T-helper 2 cell treated with Interferon-gamma antibody and Interleukin-4, amounts not matched to agents 5 μg/mL and 100 μg/mL, for 36 hours (primary cell): Measurements from ENCODE around the gene SLC7A1.

Experiments used
- DNase-seq: peaks from one replicate; pipeline ENCODE4 v3.0.0; 2021; ENCODE audit warnings: low spot score
- H3K27ac Mint-ChIP-seq: one replicate; pipeline ENCODE4 v1.8.0; 2021; ENCODE audit warnings: mild to moderate bottlenecking, mixed read lengths
- H3K27me3 Mint-ChIP-seq: one replicate; pipeline ENCODE4 v1.8.0; 2021; ENCODE audit warnings: low read depth, mixed read lengths
- H3K36me3 Mint-ChIP-seq: one replicate; pipeline ENCODE4 v1.8.0; 2021; ENCODE audit warnings: low read depth, mixed read lengths
- H3K4me1 Mint-ChIP-seq: one replicate; pipeline ENCODE4 v1.8.0; 2021; ENCODE audit warnings: low read depth, mixed read lengths
- H3K4me3 Mint-ChIP-seq: one replicate; pipeline ENCODE4 v1.8.0; 2022; ENCODE audit warnings: mild to moderate bottlenecking, moderate library complexity, mixed read lengths
- H3K9me3 Mint-ChIP-seq: one replicate; pipeline ENCODE4 v1.8.0; 2021; ENCODE audit warnings: mixed read lengths

SLC7A1 gene

DNA sequence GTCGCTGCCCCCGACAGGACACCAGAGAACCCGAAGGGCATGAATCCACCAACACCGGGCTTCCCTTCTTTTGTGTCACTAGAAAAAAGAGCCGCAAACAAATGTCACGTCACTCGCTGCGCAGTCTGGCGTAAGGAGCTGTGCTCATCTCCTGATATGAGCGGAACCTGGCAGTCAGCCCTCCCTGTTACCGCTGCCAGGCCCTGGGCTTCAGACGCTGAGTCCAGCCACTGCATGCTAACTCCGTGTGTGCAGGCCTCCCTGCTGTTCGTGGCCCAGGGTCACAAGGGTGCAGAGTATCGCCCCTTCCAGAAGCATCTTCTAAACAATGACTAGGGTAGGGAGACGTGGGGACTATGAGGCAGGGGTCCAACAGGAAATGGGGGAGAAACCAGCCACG, 71.3 kb downstream of the SLC7A1 start:
- Mint-ChIP-seq H3K27me3 (no peaks in the 10 kb centered on the region), H3K36me3 (peaks cover 44% of the 10 kb centered on the region), H3K4me3 (no peak overlapping the region), H3K27ac (no peak overlapping the region), H3K9me3 (no peaks in the 10 kb centered on the region), H3K4me1 (no peaks in the 10 kb centered on the region)
- DNase-seq: no peak

DNA sequence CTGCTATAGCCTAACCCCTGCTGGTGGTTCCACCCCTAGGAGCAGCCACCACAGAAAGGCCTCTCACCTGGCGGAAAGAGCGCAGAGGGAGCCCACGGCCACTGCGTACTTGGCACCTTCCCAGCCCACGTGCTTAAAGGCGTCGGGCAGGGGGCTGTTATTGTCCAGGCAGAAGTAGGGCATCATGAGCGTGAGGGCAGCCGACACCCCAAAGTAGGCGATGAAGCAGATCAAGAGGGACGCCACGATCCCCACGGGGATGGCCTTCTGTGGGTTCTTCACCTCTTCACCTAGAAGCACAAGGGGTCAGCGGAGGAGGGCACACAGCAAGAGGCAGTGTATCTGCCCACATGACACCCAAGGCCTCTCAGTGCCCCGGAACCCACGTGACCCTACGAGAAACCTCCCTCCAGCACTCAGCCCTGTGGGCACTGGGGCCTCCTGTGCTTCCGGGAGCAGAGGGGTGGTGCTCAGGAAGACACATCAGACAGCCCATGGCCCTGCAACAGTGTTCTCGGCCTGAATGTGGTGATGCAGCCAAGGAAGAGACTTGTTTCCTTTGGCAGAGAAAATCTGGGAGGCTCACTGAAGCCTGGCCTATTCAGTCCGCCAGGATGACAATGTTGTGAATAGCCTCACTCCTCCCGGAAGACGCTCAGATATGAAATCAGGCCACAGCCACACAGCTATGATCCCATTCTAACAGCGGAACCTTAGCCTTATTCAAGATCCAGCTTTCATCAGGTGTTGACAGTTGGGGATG, 72.1 kb downstream of the SLC7A1 start:
- Mint-ChIP-seq H3K4me3 (no peak overlapping the region), H3K36me3 (peaks cover 42% of the 10 kb centered on the region), H3K27me3 (no peaks in the 10 kb centered on the region), H3K27ac (no peak overlapping the region), H3K4me1 (no peaks in the 10 kb centered on the region), H3K9me3 (no peaks in the 10 kb centered on the region)
- DNase-seq: no peak

DNA sequence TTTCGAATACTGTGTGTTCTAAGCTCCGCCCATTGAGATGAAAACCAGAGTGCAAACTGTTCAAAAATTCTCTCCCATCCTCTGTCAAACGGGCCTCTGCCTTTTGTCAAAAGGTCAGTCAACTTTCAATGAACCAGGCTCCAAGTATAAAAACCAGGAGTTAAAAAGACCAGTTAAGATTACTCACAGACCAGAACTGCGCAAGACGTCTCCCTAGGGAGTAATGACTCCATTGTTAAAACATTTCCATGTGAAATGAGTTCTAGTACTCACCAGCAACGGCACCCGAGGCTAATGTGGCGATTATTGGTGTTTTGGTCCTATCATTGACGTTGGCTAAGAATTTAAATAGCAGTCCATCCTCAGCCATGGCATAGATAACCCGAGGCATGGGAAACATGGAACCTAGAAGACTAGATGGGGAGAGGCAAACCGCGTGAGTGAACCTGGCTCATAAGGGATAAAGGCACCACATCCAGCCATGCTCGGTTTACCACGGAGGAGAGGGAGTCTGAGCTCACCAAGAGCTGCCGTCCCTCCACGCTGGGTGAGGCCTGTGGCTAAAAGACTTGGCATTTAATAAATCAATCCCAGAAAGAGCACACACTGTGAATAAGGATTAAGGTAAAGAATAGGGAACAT, 73.3 kb downstream of the SLC7A1 start:
- DNase-seq: no peak
- no peaks in the 10 kb centered on the region for H3K9me3 Mint-ChIP-seq
- H3K27me3 Mint-ChIP-seq: no peaks in the 10 kb centered on the region
- H3K4me3 Mint-ChIP-seq: no peak overlapping the region
- no peak overlapping the region for H3K27ac Mint-ChIP-seq
- no peaks in the 10 kb centered on the region for H3K4me1 Mint-ChIP-seq
- peaks cover 44% of the 10 kb centered on the region for H3K36me3 Mint-ChIP-seq

DNA sequence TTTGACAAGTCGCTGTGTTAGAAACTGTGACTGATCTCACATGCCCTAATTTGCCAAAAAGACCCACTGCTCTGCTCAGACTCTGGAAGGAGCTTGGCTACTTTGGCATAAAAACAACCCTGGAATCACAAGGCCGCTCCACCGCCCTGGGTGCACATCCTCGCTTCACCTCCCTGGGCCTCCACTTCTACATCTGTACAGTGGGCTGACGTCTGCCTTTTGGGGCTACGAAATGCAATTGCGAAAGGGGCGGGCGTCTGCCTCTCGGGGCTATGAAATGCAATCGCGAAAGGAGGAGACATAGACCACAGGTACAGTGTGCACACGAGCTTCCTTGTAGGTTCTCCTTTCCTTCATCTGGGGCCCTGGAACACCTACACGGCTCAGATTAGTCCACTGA, 74.2 kb downstream of the SLC7A1 start:
- Mint-ChIP-seq H3K4me1 (no peaks in the 10 kb centered on the region), H3K27me3 (no peaks in the 10 kb centered on the region), H3K9me3 (no peaks in the 10 kb centered on the region), H3K4me3 (no peak overlapping the region), H3K27ac (no peak overlapping the region), H3K36me3 (peaks cover 43% of the 10 kb centered on the region)
- DNase-seq: no peak

DNA sequence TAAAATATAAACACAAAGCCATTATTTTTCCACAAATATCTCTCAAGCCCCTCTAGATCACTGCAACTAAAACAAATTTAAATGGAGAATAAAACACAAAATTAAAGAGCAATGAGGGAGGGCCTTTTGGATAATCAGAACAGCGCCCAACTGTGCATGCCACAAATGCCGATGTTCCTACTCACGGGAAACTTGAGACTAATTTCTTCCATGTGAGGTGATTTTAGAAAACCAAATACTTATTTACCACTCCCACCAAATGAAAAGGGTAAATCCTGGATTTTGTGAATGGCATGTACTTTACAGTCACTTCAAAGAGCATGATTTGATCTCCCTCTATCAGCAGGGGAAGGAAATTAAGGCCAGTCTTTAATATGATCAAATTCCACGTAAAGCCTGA, 74.8 kb downstream of the SLC7A1 start:
- H3K4me3 Mint-ChIP-seq: no peak overlapping the region
- DNase-seq: no peak
- no peak overlapping the region for H3K27ac Mint-ChIP-seq
- H3K27me3 Mint-ChIP-seq: no peaks in the 10 kb centered on the region
- no peaks in the 10 kb centered on the region for H3K9me3 Mint-ChIP-seq
- H3K36me3 Mint-ChIP-seq: peaks cover 49% of the 10 kb centered on the region
- H3K4me1 Mint-ChIP-seq: no peaks in the 10 kb centered on the region

DNA sequence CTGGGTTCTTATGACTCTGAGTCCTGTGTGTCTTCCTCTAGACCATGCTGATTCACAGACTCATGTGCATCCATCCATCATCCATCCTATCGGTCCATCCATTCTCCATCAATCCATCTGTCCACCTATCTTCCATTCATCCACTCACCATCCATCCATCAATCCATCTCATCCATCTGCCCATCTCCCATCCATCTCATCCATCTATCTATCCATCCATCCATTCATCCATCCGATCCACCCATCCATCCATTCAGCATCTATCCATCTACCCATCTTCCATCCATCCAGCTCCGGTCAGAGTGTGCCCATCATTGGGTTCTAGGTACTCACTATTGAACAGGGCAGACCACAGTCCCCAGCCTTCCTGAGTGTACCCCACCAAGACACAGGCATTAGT, 75.6 kb downstream of the SLC7A1 start:
- Mint-ChIP-seq H3K27me3 (no peaks in the 10 kb centered on the region), H3K36me3 (peaks cover 49% of the 10 kb centered on the region), H3K4me3 (no peak overlapping the region), H3K9me3 (no peaks in the 10 kb centered on the region), H3K4me1 (no peaks in the 10 kb centered on the region), H3K27ac (peak overlapping the region; percentile 29)
- DNase-seq: no peak

DNA sequence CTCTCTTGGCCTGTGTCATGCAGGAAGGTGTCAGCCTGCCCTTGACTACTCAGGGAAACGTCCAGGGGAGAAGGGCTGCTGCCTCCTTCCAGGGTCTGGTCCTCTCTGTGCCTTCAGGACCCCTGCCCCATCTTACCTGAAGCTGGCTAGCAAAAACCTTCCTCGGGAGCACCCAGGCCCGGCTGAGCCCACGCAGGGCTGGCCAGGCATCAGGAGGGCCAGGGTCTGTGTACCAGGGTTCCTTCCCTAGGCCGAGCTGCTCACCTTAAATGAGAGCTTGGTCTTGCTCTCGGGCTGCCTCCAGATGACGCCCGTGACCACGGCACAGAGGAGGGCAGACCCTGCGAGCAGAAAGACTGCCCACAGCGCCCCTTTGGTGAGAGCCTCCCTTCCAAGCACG, 78.6 kb downstream of the SLC7A1 start:
- Mint-ChIP-seq H3K36me3 (peaks cover 43% of the 10 kb centered on the region), H3K9me3 (no peaks in the 10 kb centered on the region), H3K4me3 (no peak overlapping the region), H3K4me1 (no peaks in the 10 kb centered on the region), H3K27me3 (no peaks in the 10 kb centered on the region), H3K27ac (no peak overlapping the region)
- DNase-seq: no peak

DNA sequence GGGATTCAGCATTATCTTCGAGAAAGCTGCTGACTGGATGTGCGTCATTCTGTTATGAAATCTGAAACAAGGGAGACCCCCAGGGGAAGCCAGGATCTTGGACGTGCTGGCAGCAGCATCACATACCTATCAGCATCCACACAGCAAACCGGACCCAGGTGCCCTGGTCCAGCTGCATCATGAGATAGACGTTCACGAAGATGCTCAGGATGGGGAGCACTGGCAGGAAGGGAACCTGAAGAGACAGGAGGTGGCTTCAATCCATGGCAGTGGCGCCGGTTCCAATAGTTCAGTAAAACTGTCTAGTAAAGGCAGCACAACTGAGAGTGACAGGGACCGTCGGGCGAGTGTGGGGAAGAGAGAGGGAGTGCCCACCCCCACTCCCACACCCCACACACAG, 79.5 kb downstream of the SLC7A1 start:
- Mint-ChIP-seq H3K27ac (no peak overlapping the region), H3K4me3 (no peak overlapping the region), H3K27me3 (no peaks in the 10 kb centered on the region), H3K4me1 (no peaks in the 10 kb centered on the region), H3K36me3 (peaks cover 41% of the 10 kb centered on the region), H3K9me3 (no peaks in the 10 kb centered on the region)
- DNase-seq: no peak

DNA sequence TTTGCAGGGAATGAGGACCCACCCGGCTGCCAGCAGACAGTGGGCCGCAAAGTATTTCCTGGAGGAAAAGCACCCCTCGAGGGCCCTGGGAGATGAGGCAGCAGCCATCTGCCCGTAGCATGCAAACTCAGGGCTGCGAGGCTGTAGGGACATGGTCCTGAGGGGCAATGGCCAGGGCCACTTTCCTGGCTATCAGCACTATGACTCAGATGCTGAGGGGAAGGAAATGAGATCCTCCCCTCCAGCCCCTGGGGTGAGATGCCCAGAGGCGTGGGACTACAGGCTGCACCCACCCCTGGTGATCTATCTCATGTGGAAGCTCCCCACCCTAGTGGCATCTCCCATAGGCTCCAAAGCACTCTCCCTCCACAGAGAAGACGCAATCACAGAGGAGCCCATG, 80.1 kb downstream of the SLC7A1 start:
- H3K36me3 Mint-ChIP-seq: peaks cover 36% of the 10 kb centered on the region
- H3K4me3 Mint-ChIP-seq: no peak overlapping the region
- no peaks in the 10 kb centered on the region for H3K27me3 Mint-ChIP-seq
- H3K4me1 Mint-ChIP-seq: no peaks in the 10 kb centered on the region
- no peak for DNase-seq
- no peak overlapping the region for H3K27ac Mint-ChIP-seq
- H3K9me3 Mint-ChIP-seq: no peaks in the 10 kb centered on the region

DNA sequence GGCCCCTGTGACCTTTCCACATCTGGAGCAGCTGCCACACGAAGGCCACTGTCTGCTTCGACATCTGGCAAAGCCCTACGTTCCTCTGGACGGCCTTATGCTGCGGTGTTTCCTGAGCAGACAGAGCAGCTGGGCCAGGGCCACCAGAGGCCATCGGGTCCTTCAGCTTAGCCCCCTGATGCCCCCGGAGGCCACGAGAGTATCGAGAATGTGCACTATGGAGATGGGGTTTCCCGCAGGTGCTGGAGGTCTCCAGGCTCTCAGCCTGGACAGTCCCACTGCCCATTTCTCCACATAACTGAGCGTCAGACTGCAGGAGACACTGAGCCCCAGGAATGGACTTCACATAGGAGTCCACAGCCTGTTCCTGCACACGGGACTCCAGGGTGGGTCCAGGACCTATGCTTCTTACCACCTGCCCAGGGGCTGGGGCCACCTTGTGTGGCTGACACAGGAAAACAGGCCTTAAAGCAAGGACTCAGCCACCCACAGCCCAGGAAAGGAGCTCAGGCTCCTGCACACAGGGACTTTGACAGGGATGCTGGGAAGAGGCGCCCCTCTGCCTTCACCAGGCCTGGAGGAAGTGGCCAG, 80.7 kb downstream of the SLC7A1 start:
- no peaks in the 10 kb centered on the region for H3K4me1 Mint-ChIP-seq
- no peak overlapping the region for H3K27ac Mint-ChIP-seq
- no peak for DNase-seq
- H3K4me3 Mint-ChIP-seq: no peak overlapping the region
- H3K27me3 Mint-ChIP-seq: no peaks in the 10 kb centered on the region
- H3K36me3 Mint-ChIP-seq: peaks cover 31% of the 10 kb centered on the region
- no peaks in the 10 kb centered on the region for H3K9me3 Mint-ChIP-seq

DNA sequence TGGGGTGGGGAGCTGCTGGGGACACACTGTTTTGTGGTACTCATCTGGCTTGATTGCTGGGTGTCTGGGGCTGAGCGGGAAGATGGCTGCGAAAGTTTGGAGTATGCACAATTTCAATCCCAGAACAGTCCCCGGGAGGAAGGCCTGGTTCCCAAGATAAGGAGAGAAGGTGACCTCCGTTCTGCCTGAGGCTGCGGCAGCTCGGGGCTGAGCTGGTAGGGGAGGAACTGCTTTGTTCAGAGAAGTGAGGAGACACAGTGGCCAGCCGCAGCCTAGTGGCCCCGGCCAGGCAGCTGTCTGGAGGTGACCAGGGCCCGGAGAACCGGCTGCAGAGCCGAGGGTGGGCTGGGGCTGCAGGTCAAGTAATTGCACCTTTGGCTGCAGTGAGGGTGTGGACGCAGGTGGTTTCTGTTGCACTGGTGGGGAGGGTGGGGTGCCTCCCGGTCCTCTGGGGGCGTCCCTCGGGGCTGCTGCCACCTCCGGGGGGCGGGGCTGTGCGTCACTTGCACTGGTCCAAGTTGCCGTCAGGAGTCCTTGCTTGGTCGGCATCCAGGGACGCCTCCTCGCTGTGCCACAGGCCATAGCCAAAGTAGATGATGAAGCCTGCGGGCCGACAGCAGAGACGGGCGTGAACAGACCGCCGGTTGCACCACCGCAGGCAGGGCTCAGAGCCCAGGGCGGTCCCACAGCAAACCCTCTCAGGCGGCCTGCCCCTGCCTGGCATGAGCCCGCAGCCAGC, 81.3 kb downstream of the SLC7A1 start:
- Mint-ChIP-seq H3K27ac (no peak overlapping the region), H3K4me1 (peaks cover 3% of the 10 kb centered on the region), H3K4me3 (no peak overlapping the region), H3K36me3 (peaks cover 31% of the 10 kb centered on the region), H3K9me3 (no peaks in the 10 kb centered on the region), H3K27me3 (no peaks in the 10 kb centered on the region)
- DNase-seq: no peak

DNA sequence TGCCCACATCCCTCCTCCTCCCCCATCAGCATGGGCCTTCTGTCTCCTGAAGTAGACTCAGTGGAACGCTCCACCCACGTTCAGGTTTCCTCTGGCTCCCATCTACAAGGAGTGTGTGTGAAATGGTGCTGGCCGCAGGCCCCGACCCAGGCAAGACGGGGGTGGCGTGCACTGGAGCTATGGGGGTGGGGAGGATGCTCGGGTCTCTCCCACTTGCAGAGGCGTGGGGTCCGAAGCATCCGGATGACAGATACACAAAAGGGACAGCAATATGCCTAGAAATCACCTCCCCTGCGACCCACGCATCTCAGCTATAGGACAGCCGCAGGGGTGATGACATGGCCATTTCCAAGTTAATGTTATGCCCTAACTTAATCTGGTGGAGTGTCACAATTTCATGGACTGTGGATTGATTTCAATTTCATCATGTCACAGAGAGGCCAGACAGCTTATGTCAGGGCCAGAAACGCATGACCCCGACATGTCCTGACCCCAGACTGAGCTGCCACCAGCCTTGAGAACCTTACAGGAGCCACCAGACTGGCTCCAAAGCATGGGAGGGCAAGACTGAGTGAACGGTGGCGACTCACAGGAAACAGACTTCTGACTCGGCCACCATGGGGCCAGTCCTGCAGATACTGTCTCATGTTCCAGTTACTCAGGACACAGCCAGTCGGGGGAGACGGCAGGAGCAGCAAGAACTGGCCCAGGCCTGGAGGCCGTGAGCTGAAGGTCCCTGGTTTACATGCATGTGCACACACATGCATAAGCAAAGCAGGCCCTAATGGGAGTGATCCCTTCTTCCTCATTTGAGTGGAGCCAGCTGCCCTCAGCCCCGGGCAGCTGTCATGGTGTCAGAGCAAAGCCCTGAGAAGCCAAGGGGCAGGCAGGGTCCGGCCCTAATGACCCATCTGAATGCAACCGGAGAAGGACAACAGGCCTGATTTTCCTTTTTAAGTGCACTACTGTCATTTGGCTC, 82.2 kb downstream of the SLC7A1 start:
- Mint-ChIP-seq H3K4me1 (peaks cover 3% of the 10 kb centered on the region), H3K27me3 (no peaks in the 10 kb centered on the region), H3K27ac (no peak overlapping the region), H3K4me3 (no peak overlapping the region), H3K9me3 (no peaks in the 10 kb centered on the region), H3K36me3 (peaks cover 30% of the 10 kb centered on the region)
- no peak for DNase-seq

DNA sequence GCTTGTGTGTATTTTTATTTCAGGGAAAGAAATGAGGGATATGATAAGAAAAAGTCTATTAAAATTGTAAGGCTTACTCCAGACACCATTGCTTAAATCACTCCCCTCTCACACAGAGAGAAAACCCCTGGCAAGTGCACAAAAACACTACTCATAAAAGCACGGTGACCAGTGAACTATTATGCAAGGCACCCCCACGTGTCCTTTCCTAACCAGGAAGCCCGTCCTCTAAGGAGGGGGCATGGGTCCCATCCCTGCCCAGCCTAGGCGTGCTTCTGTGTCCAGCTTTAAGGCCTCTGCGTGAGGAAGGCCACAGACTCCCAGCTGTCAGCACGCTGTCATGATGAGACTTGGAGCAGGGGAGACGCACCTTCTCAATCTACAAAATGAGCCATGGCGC, 83.5 kb downstream of the SLC7A1 start:
- no peak overlapping the region for H3K27ac Mint-ChIP-seq
- H3K36me3 Mint-ChIP-seq: peaks cover 24% of the 10 kb centered on the region
- H3K4me3 Mint-ChIP-seq: no peak overlapping the region
- DNase-seq: no peak
- no peaks in the 10 kb centered on the region for H3K9me3 Mint-ChIP-seq
- peaks cover 3% of the 10 kb centered on the region for H3K4me1 Mint-ChIP-seq
- no peaks in the 10 kb centered on the region for H3K27me3 Mint-ChIP-seq
